ENCODE results near the gene NUCB2.

Gene NUCB2

GRCh38 chr11:17343907-17344306 lies 67.4 kb downstream of the NUCB2 start:
- DNase-seq: no peak

GRCh38 chr11:17347676-17348075 lies 71.1 kb downstream of the NUCB2 start:
- DNase-seq: no peak

GRCh38 chr11:17350455-17351171 lies 74.1 kb downstream of the NUCB2 start:
- no peak for DNase-seq

GRCh38 chr11:17351172-17351509 lies 74.6 kb downstream of the NUCB2 start:
- no peak for DNase-seq

- no peak for DNase-seq
Observed at GRCh38 chr11:17351510-17352176, 75.1 kb downstream of the NUCB2 start, which contains the start of gene NCR3LG1. NCR3LG1 (plus strand) TSS chr11:17351800; CDS start chr11:17351970, 170 bp downstream.

- peak; percentile 40 for DNase-seq
Observed at GRCh38 chr11:17352950-17353820, 76.6 kb downstream of the NUCB2 start.

GRCh38 chr11:17353821-17354600 lies 77.5 kb downstream of the NUCB2 start:
- no peak for DNase-seq

GRCh38 chr11:17354601-17354991 lies 78.1 kb downstream of the NUCB2 start:
- DNase-seq: no peak

GRCh38 chr11:17366495-17366894 lies 90.0 kb downstream of the NUCB2 start:
- DNase-seq: no peak

GRCh38 chr11:17368551-17368950 lies 92.0 kb downstream of the NUCB2 start:
- DNase-seq: no peak

- DNase-seq: no peak
Observed at GRCh38 chr11:17369094-17369493, 92.6 kb downstream of the NUCB2 start.

GRCh38 chr11:17369684-17370243 lies 93.2 kb downstream of the NUCB2 start:
- DNase-seq: no peak

GRCh38 chr11:17371614-17372013 lies 95.1 kb downstream of the NUCB2 start:
- no peak for DNase-seq

- DNase-seq: no peak
Observed at GRCh38 chr11:17375547-17375946, 99.0 kb downstream of the NUCB2 start.

- no peak for DNase-seq
Observed at GRCh38 chr11:17376493-17376892, 100.0 kb downstream of the NUCB2 start.

GRCh38 chr11:17378655-17379054 lies 102.1 kb downstream of the NUCB2 start:
- DNase-seq: no peak

GRCh38 chr11:17379383-17380180 lies 103.0 kb downstream of the NUCB2 start:
- DNase-seq: no peak

- DNase-seq: no peak
Observed at GRCh38 chr11:17381156-17381555, 104.6 kb downstream of the NUCB2 start.
